Omental fat pad (tissue), 4 donors: ENCODE results near the gene MORC1. TPM values are rescaled to one million over a fixed set of nuclear protein-coding genes. Genes with fewer than 3 reads are reported as not detected.

Experiments
- ATAC-seq: fragments of 150-250 bp; one replicate; pipeline ENCODE4 v1.9.1; 2016; ENCODE audit warnings: mild to moderate bottlenecking, moderate library complexity; ENCODE audit not compliant: low FRiP score
- DNase-seq: peaks from one replicate; pipeline ENCODE4 v3.0.0-alpha.2; 2019; ENCODE audit warnings: low spot score
- total RNA-seq, 4 donors: library from RNA; depleted of rRNA; stranded (reverse); fragments of >200 nt; gene quantifications; one replicate each; pipeline ENCODE4 v1.1.0, GENCODE V29; 2016
- TF ChIP-seq, protein P1 (sequence below), 3 donors: fragments of 450-650 bp; IDR thresholded peaks; one replicate each; pipeline ENCODE4 v1.5.1; 2016 to 2017; ENCODE audit warnings: antibody characterized with exemption in 3 of 3, mild to moderate bottlenecking in 3 of 3, moderate library complexity in 2 of 3

MORC1 gene
- total RNA-seq, 4 donors from 2014 or later, result 0.09 TPM; not detected in 3

DNA sequence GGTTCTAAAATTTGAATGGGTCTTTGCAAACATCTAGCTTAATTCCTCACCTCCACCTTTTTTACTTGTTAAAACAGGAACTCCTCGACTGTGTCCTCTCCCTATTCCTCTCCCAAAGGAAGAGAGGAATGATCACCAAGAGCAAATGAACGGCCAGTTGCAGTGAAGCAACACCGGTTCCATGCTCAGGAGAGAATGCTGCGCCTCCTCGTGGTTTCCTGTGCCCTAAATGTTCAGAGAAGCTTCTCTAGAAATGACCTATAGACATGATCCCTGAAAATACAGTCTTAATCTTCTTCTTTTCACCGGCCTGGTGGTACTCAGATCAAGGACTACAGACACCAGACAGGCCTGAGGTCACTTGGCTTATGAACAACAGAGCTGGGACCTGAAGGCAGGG lies 99.1 kb downstream of the MORC1 start:
- ATAC-seq (no peak), DNase-seq (no peak)
- TF ChIP-seq, protein P1, sequence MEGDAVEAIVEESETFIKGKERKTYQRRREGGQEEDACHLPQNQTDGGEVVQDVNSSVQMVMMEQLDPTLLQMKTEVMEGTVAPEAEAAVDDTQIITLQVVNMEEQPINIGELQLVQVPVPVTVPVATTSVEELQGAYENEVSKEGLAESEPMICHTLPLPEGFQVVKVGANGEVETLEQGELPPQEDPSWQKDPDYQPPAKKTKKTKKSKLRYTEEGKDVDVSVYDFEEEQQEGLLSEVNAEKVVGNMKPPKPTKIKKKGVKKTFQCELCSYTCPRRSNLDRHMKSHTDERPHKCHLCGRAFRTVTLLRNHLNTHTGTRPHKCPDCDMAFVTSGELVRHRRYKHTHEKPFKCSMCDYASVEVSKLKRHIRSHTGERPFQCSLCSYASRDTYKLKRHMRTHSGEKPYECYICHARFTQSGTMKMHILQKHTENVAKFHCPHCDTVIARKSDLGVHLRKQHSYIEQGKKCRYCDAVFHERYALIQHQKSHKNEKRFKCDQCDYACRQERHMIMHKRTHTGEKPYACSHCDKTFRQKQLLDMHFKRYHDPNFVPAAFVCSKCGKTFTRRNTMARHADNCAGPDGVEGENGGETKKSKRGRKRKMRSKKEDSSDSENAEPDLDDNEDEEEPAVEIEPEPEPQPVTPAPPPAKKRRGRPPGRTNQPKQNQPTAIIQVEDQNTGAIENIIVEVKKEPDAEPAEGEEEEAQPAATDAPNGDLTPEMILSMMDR (IDR thresholded peaks at IDR 0.05), result no peak

DNA sequence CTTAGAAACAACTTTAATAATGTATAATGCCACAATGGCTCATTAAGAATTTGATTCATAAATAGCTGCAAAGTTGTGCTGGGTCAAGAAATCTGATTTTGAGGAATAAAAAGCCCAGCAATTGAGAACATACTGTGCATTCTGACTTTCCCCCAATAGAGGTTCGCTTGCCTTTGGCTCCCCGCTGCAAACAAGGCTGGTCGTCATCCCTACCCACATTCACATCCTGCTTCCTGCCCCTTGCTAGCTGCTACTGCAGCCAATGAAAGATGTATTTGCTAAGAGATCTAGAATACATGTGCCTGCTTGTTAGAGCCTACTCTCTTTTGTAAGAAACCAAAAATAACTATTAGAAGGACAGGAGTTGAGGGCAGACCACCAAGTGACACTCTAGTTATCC lies 112.5 kb downstream of the MORC1 start:
- ATAC-seq (no peak), DNase-seq (no peak)
- TF ChIP-seq, protein P1 (IDR thresholded peaks at IDR 0.05), result no peak

DNA sequence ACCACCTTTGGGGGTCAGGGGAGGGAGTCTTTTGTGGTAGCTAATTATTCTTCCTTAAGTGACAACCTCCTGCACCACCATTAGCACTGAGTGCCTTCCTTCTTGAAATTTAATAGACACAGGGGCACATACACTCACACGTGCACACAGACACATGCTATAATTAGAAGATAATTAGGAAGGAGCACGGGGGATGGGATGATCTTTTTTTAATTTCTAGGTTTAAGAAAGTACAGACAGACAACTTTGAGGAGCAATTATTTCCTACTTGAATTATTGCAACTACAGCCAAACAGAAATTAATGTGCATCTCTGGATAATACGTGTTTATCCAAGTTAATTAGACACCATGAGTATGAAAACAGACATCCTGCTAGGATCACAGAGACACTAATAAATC lies 119.5 kb downstream of the MORC1 start:
- ATAC-seq (no peak), DNase-seq (no peak)
- TF ChIP-seq, protein P1 (IDR thresholded peaks at IDR 0.05), result no peak

DNA sequence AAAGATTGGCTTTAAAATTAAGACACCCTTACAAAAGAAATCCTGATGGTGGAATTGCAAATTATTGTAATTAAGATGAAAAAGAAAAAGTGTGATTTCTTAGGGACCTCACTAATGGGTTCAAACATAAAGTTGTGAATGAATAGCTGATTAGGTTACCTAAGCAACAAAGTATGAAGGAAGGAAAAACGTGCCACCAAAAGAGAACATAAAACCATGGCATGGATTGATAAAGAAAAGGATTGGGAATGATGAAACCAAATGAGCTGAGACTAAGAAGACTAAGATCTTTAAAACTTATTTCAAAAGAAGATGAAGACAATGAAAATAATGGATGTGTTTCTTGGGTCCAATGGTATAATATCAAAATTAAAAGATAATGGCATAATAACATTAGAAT lies 132.1 kb downstream of the MORC1 start:
- ATAC-seq (no peak), DNase-seq (no peak)
- TF ChIP-seq, protein P1 (IDR thresholded peaks at IDR 0.05), result no peak

DNA sequence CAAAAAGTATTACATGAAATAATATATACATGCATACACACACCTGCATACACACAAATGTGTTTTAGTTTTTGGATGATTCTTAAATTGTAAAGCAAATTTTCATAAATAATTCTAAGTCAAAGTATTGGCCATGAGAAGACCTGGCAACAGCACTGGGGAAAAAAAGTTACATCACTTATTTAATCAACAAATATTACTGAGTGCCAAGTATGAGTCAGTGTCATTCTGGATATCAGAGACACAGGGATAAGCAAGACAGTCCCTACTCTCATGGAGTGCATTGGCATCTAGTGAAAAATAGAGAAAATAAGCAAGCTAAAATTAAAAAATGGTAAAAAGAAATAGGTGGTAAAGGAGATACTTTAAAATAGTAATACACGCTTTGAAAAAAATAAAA lies 134.9 kb downstream of the MORC1 start:
- no peak for ATAC-seq
- TF ChIP-seq, protein P1 (IDR thresholded peaks at IDR 0.05), result no peak
- no peak for DNase-seq

DNA sequence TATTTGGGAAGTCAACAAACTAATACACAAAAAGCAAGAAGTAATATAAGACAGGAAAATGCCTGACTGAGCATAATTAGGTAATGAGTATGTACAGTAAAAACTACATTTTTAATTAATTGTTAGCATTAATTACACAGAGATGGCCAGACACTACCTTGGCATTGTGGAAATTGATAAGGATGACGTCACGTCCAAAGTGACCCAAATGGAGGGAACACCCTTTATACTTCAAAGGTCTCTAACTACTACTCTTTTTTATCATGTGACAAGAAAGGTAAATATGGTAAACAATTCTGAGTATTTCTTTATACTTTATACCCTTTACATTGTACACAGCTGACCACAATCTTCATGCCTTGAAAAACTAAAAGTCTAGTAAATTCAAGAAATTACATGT lies 141.9 kb downstream of the MORC1 start:
- ATAC-seq (no peak), DNase-seq (no peak)
- TF ChIP-seq, protein P1 (IDR thresholded peaks at IDR 0.05), result no peak

DNA sequence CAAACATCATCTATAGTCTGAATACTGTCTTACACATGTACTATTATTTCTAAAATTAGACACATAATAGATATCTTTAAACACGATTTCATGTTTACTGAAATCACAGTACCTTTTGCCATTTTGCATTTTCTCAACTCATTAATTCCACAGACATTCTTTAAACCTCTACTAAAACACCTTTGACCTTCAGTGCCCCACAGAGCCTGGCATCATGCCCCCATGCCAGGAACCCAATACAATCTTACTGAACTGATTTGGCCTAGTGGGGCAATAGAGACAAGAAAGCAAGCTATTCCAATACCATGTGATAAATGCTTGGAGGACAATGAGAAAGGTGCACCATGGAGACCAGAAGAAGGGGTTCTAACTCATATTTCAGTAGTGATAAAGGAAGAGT lies 144.9 kb downstream of the MORC1 start:
- no peak for DNase-seq
- TF ChIP-seq, protein P1 (IDR thresholded peaks at IDR 0.05), result no peak
- no peak for ATAC-seq
